Psoas muscle (tissue), 8 donors: ENCODE measurements around the gene RPAP2. TPM values are rescaled to one million over a fixed set of nuclear protein-coding genes. Genes with fewer than 3 reads are reported as not detected.
A peak's percentile ranks its signal among the peaks of the same experiment; 100 is the strongest.
"Not testable (repeated sequence)": the region's sequence is repeated elsewhere in the genome, so short reads cannot be mapped to it uniquely, and the experiment has no call there.

Source experiments
- ATAC-seq, 4 donors: fragments of 200-7000 bp; cut with Tn5 transposase; one replicate each; pipeline ENCODE4 v1.9.1; 2020; ENCODE audit warnings: moderate library complexity in 3 of 4, mild to moderate bottlenecking in 2 of 4
- DNase-seq, 2 donors: peaks; one replicate each; pipeline ENCODE4 v3.0.0-alpha.2; 2020
- H3K27ac ChIP-seq: fragments of 200-600 bp; one replicate; pipeline ENCODE4 v1.8.0; 2022
- H3K27me3 ChIP-seq, 3 donors: fragments of 200-600 bp in 1 of 3; one replicate each; pipeline versions ENCODE4 v1.6.1 to v1.8.0; 2013 to 2022; ENCODE audit warnings: low read length in 2 of 3, mild to moderate bottlenecking in 2 of 3, moderate library complexity in 1 of 3; ENCODE audit not compliant: insufficient read depth in 3 of 3
- H3K36me3 ChIP-seq, 2 donors: fragments of 200-600 bp in 1 of 2; one replicate each; pipeline versions ENCODE4 v1.6.1 to v1.8.0; 2013 to 2022; ENCODE audit warnings: low read depth in 1 of 2, mild to moderate bottlenecking in 1 of 2, moderate library complexity in 1 of 2; ENCODE audit not compliant: insufficient read depth in 1 of 2
- H3K4me1 ChIP-seq: fragments of 200-600 bp; one replicate; pipeline ENCODE4 v1.8.0; 2022
- H3K4me3 ChIP-seq: fragments of 200-600 bp; one replicate; pipeline ENCODE4 v1.8.0; 2022; ENCODE audit warnings: mild to moderate bottlenecking
- H3K9me3 ChIP-seq: fragments of 200-600 bp; one replicate; pipeline ENCODE4 v1.8.0; 2022
- CTCF ChIP-seq: fragments of 200-600 bp; IDR thresholded peaks from one replicate; pipeline ENCODE4 v1.8.0; 2022; ENCODE audit warnings: antibody characterized with exemption
- WGBS, 3 donors: extraction: QIAGEN DNeasy Blood & Tissue Kit; methylation state at CpG; one replicate each; pipeline versions ENCODE4 v1.1.6 to v1.1.7; 2013; 5-methylcytosine and 5-hydroxymethylcytosine counted together
- intact Hi-C, 2 donors: fragments of 100-400 bp; cut with DNase I; formaldehyde crosslinking; loops; one replicate each; pipeline versions ENCODE4 v1.11.0 to v1.14.2; 2022
- polyA plus RNA-seq, 3 donors: library from polyadenylated mRNA; stranded (reverse); fragments of 200-250 nt; gene quantifications; one replicate each; pipeline ENCODE4 v1.2.3, GENCODE V29; 2013
- total RNA-seq, 4 donors: library from RNA; stranded (reverse); fragmentation: NEBNext Ultra II Directional in 2 of 4; extraction: Animal tissue kit (Norgen Biotek cat#: 25700) in 2 of 4; gene quantifications; one replicate each; pipeline versions ENCODE4 v1.2.1 to v1.2.4, GENCODE V29; 2021 to 2023
- donor health status: healthy with polysubstance abuse.
- donor health status: DM: no; HTN: no; CAD: no; lungs with moderate emphysema.
- donor health status: Bipolar disorder and iron deficiency.
- donor health status: healthy.
- donor health status: DM: yes; HTN: yes; CAD: no.
- donor health status: DM: no; HTN: no; CAD: no.
- donor health status: DM: no; HTN: no; CAD: no.
- donor health status: DM: yes; HTN: yes; CAD: no.

The RPAP2 gene
- total and polyA plus RNA-seq, 7 donors: 10.9 to 33.1 (median 26.5) TPM

GRCh38 chr1:92376345-92376744, 77.5 kb downstream of the RPAP2 start:
- TF ChIP-seq CTCF: no peak
- H3K27me3 ChIP-seq: no peaks in the 10 kb centered on the region
- no peaks in the 10 kb centered on the region for H3K36me3 ChIP-seq
- no peak overlapping the region for H3K4me3 ChIP-seq
- DNase-seq (no peak), ATAC-seq (no peak)
- intact Hi-C loops: no loop called here
- H3K27ac ChIP-seq: no peak overlapping the region
- 77 to 81% (median 79%) methylated on average over 2 of the region's 2 CpGs for WGBS, 3 donors
- H3K9me3 ChIP-seq: no peaks in the 10 kb centered on the region
- H3K4me1 ChIP-seq: no peaks in the 10 kb centered on the region

DNA sequence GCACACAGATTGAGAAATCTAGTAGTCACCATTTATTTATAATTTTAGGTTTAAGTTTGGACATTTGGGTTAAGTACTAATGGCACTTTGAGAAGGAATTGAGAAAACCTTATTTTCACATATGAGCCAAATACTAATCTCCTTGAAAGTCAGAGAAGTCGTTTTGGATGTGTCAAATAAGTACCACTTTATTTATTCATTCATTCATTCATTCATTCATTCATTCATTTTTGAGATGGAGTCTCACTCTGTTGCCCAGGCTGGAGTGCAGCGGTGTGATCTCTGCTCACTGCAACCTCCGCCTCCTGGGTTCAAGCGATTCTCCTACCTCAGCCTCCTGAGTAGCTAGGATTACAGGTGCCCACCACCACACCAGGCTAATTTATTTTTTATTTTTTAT, 79.1 kb downstream of the RPAP2 start:
- DNase-seq, ATAC-seq, H3K36me3 ChIP-seq, H3K4me3 ChIP-seq, H3K27me3 ChIP-seq, H3K9me3 ChIP-seq, H3K27ac ChIP-seq, H3K4me1 ChIP-seq, intact Hi-C loops: not testable (repeated sequence)
- WGBS, 3 donors: 94 to 96% (median 94%) methylated on average over 4 of the region's 4 CpGs

DNA sequence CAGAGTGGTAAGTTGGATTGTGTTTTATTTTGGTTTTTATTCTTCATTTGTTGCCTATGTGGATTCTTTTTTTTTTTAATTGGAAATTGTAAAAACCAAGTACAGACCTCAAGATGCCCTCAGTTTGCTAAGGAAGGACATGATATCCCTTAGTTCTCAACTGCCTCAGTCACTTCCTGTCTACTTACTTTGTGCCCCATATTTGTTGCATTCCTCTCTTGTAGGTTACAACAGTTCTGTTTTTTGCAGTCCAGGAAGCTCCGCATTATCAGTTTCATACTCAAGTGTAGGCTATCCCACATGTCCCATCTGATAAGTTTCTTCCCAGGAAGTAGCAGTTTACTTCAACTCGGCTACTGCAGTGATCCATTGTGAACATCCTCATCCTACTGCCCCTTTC, 82.0 kb downstream of the RPAP2 start:
- Histone ChIP-seq H3K27me3 (no peaks in the 10 kb centered on the region), H3K9me3 (no peaks in the 10 kb centered on the region), H3K4me3 (no peak overlapping the region), H3K27ac (no peak overlapping the region), H3K4me1 (no peaks in the 10 kb centered on the region), H3K36me3 (peaks cover 2% of the 10 kb centered on the region in 2 donors)
- DNase-seq (no peak), ATAC-seq (no peak)
- 94 to 98% (median 95%) methylated on average over 2 of the region's 2 CpGs for WGBS, 3 donors
- TF ChIP-seq CTCF: no peak
- intact Hi-C loops: no loop called here

GRCh38 chr1:92393966-92394365, 95.1 kb downstream of the RPAP2 start:
- H3K36me3 ChIP-seq, H3K4me1 ChIP-seq, intact Hi-C loops, DNase-seq, ATAC-seq, H3K4me3 ChIP-seq, H3K27ac ChIP-seq, H3K27me3 ChIP-seq: not testable (repeated sequence)
- 94 to 95% (median 94%) methylated on average over 4 of the region's 4 CpGs for WGBS, 3 donors
- H3K9me3 ChIP-seq: peaks cover 28% of the 10 kb centered on the region

DNA sequence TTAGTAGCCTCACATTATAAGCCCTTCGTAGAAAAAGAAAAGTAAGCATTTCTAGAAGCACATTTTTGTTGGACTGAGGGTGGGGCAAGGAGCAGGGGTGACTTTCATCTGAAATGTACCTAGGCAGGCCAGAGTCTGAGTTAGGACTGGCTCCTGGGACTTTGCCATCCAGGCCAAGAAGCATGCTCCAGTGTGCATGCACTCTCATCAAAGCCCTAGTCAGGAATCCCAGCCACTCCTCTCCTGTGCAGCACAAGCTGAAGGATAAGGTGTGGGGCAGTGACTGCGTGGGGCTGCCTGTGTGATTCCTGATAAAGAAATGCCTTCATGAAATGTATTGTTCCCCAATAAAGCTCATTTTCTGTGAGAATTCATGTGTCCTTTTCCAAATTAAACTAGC, 99.7 kb downstream of the RPAP2 start:
- TF ChIP-seq CTCF: no peak
- no peaks in the 10 kb centered on the region for H3K4me1 ChIP-seq
- peaks cover 28% of the 10 kb centered on the region for H3K9me3 ChIP-seq
- intact Hi-C loops: no loop called here
- H3K27ac ChIP-seq: no peak overlapping the region
- no peaks in the 10 kb centered on the region for H3K36me3 ChIP-seq
- no peaks in the 10 kb centered on the region for H3K27me3 ChIP-seq
- WGBS, 3 donors: 94 to 100% (median 95%) methylated on average over 2 of the region's 2 CpGs
- no peak overlapping the region for H3K4me3 ChIP-seq
- ATAC-seq (no peak), DNase-seq (no peak)

- Histone ChIP-seq H3K9me3 (peaks cover 24% of the 10 kb centered on the region), H3K27me3 (no peaks in the 10 kb centered on the region), H3K36me3 (no peaks in the 10 kb centered on the region), H3K4me3 (no peak overlapping the region), H3K27ac (no peak overlapping the region), H3K4me1 (no peaks in the 10 kb centered on the region)
- ATAC-seq (peak in 1 of 4 donors; percentile 12), DNase-seq (no peak)
- intact Hi-C loops: no loop called here
- no peak for TF ChIP-seq CTCF
Measured at GRCh38 chr1:92399076-92399475, 100.2 kb downstream of the RPAP2 start.
